Muscle layer of colon (tissue), 2 donors: ENCODE data around the gene VILL.
A peak's percentile ranks its signal among the peaks of the same experiment; 100 is the strongest.

Experiments
- H3K27ac ChIP-seq: one replicate; pipeline ENCODE4 v1.7.0; 2013; ENCODE audit warnings: low read depth, mild to moderate bottlenecking, low read length, moderate library complexity
- H3K27me3 ChIP-seq, 2 donors: one replicate each; pipeline ENCODE4 v1.7.0; 2013; ENCODE audit warnings: low read length in 2 of 2, mild to moderate bottlenecking in 2 of 2; ENCODE audit not compliant: insufficient read depth in 2 of 2, control insufficient read depth in 1 of 2
- H3K36me3 ChIP-seq: one replicate; pipeline ENCODE4 v1.7.0; 2013; ENCODE audit warnings: mild to moderate bottlenecking, low read length; ENCODE audit not compliant: insufficient read depth
- H3K4me1 ChIP-seq: one replicate; pipeline ENCODE4 v1.7.0; 2013; ENCODE audit warnings: mild to moderate bottlenecking, low read length; ENCODE audit not compliant: insufficient read depth
- H3K4me3 ChIP-seq, 2 donors: one replicate each; pipeline ENCODE4 v1.7.0; 2013; ENCODE audit warnings: low read length in 2 of 2, low read depth in 1 of 2, mild to moderate bottlenecking in 1 of 2, moderate library complexity in 1 of 2
- H3K9ac ChIP-seq: one replicate; pipeline ENCODE4 v1.7.0; 2013; ENCODE audit warnings: low read length
- H3K9me3 ChIP-seq: one replicate; pipeline ENCODE4 v1.7.0; 2013; ENCODE audit warnings: mild to moderate bottlenecking, low read length
- donor health status: abdominal sarcoma.
- donor health status: Adenocarcinoma of cecum.

VILL gene

GRCh38 chr3:37989821-37990480, 635 bp upstream of the VILL start:
- H3K4me3 ChIP-seq = no peak overlapping the region
- H3K27ac ChIP-seq = no peak overlapping the region
- H3K36me3 ChIP-seq = peaks cover 3% of the 10 kb centered on the region
- H3K27me3 ChIP-seq = no peaks in the 10 kb centered on the region
- H3K9ac ChIP-seq = no peak overlapping the region
- H3K9me3 ChIP-seq = no peaks in the 10 kb centered on the region
- peaks cover 7% of the 10 kb centered on the region for H3K4me1 ChIP-seq

DNA sequence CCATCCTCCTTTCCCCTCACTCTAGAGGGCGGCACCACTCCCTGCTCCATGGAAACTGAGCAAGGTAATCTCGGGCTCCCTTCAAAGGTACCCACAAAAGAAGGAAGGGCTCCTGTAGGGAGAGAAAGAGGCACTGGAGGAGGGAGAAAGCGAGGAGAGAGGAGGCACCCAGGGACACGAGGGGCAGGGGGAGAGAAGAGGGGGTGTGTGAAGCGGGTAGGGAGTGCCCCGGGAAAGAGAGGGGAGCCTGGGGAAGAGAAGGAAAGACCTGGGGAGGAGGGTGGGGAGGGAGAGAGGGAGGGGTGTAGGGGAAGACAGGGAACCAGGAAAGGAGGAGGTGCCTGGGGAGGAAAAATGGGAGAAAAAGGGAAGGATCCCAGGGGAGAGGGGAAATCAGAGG, 523 bp downstream of the VILL start:
- Histone ChIP-seq H3K27ac (no peak overlapping the region), H3K9ac (no peak overlapping the region), H3K4me3 (no peak overlapping the region), H3K36me3 (no peaks in the 10 kb centered on the region), H3K4me1 (peaks cover 7% of the 10 kb centered on the region), H3K9me3 (no peaks in the 10 kb centered on the region), H3K27me3 (no peaks in the 10 kb centered on the region)

DNA sequence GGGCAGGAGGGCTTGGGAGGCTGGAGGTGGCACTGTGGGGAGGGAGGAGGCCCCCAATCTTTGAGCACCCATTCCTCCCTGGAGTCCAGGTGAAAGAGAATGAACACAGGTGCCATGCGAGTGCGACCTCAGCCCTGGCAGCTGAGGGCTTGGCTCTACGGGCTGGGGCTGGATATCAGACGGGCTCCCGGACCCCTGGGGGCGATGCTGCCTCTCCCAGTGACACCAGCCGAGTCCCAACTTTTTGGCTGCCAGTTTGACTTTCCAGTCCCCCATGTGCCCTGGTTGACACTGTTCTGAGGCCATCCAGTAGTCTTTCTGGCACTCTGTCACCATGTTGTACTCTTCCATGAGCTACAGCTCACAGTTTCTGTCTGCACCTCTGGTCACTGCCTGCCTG, 1.2 kb downstream of the VILL start:
- peaks cover 7% of the 10 kb centered on the region for H3K4me1 ChIP-seq
- H3K27ac ChIP-seq = no peak overlapping the region
- H3K36me3 ChIP-seq = no peaks in the 10 kb centered on the region
- H3K9ac ChIP-seq = no peak overlapping the region
- no peaks in the 10 kb centered on the region for H3K27me3 ChIP-seq
- no peak overlapping the region for H3K4me3 ChIP-seq
- H3K9me3 ChIP-seq = no peaks in the 10 kb centered on the region

GRCh38 chr3:37992271-37993066, 1.9 kb downstream of the VILL start:
- H3K9ac ChIP-seq = no peak overlapping the region

GRCh38 chr3:37993067-37993455, 2.5 kb downstream of the VILL start:
- H3K9ac ChIP-seq = no peak overlapping the region
- H3K27me3 ChIP-seq = no peaks in the 10 kb centered on the region
- H3K4me1 ChIP-seq = peaks cover 10% of the 10 kb centered on the region
- peak overlapping the region in 1 of 2 donors; percentile 85 for H3K4me3 ChIP-seq
- H3K9me3 ChIP-seq = no peaks in the 10 kb centered on the region
- no peak overlapping the region for H3K27ac ChIP-seq
- no peaks in the 10 kb centered on the region for H3K36me3 ChIP-seq

More at GRCh38 chr3:37992271-37993066, 1.9 kb downstream of the VILL start:
- Histone ChIP-seq H3K27me3 (no peaks in the 10 kb centered on the region), H3K27ac (no peak overlapping the region), H3K4me1 (peaks cover 7% of the 10 kb centered on the region), H3K4me3 (no peak overlapping the region), H3K9me3 (no peaks in the 10 kb centered on the region), H3K36me3 (no peaks in the 10 kb centered on the region)

DNA sequence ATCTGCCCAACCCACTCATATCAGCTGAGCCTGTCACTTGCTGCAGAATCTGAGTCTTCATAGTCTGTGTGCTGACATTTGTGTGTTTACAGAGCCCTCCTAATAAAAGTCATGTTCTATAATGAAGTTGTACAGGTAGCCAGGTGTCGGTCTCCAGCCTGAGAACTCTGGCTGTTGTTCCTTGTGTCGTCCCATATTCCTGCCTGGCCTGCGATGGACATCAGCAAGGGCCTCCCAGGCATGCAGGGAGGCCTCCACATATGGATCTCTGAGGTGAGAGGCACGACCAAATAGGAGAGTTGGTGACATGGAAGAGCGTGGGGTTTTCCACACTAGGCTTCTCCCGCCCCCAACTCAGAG, 2.9 kb downstream of the VILL start:
- H3K4me3 ChIP-seq = peak overlapping the region; percentile 62 to 85
- peaks cover 14% of the 10 kb centered on the region for H3K4me1 ChIP-seq
- no peaks in the 10 kb centered on the region for H3K36me3 ChIP-seq
- no peaks in the 10 kb centered on the region for H3K27me3 ChIP-seq
- H3K9me3 ChIP-seq = no peaks in the 10 kb centered on the region
- peak overlapping the region; percentile 40 for H3K9ac ChIP-seq
- H3K27ac ChIP-seq = peak overlapping the region; percentile 79

DNA sequence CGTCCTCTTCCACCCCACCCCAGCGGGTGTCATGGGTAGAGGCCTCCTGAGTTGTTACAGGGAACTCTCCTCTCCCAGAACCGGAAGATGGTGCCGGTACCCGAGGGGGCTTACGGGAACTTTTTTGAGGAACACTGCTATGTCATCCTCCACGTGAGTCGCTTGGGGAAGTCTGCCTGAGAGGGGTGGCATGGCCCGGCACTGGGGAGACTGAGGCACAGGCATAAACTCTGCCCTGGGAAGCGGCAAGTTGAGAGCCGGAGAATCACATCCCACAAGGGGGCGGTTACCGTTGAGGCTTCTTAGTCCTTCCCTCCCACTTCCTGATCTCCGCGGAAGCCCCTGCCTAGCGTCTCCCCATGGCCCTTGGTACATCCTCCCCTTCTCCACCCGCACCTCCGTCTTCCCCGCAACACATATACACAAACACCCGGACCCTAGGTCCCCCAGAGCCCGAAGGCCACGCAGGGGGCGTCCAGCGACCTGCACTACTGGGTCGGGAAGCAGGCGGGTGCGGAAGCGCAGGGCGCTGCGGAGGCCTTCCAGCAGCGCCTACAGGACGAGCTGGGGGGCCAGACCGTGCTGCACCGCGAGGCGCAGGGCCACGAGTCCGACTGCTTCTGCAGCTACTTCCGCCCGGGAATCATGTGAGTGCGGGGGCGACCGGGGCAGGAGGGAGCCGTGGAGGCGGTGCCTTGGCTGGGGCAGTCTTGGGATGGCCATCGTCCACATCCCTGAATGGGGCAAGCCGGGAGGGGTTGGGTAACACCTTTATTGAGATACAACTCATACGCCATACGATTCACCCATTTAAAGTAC, 3.4 kb downstream of the VILL start:
- Histone ChIP-seq H3K4me1 (peaks cover 16% of the 10 kb centered on the region), H3K9ac (peak overlapping the region; percentile 40), H3K9me3 (no peaks in the 10 kb centered on the region), H3K36me3 (no peaks in the 10 kb centered on the region), H3K27me3 (no peaks in the 10 kb centered on the region), H3K27ac (peak overlapping the region; percentile 79), H3K4me3 (peak overlapping the region; percentile 62 to 85)

DNA sequence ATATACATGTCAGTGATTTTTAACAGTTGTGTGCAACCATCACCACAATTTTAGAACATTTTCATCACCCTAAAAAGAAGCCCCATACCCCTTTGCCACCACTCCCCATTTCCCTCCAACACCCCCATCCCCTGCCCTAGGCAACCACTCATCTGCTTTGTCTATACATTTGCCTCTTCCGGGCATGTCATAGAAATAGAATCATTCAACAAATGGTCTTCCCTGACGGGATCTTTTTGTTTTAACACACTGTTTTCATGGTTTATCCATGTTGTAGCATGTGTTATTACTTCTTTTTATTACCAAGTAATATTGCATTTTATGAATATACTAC, 4.0 kb downstream of the VILL start:
- Histone ChIP-seq H3K36me3 (no peaks in the 10 kb centered on the region), H3K4me3 (peak overlapping the region; percentile 62 to 85), H3K9ac (no peak overlapping the region), H3K4me1 (peaks cover 16% of the 10 kb centered on the region), H3K27me3 (no peaks in the 10 kb centered on the region), H3K27ac (peak overlapping the region; percentile 79), H3K9me3 (no peaks in the 10 kb centered on the region)

DNA sequence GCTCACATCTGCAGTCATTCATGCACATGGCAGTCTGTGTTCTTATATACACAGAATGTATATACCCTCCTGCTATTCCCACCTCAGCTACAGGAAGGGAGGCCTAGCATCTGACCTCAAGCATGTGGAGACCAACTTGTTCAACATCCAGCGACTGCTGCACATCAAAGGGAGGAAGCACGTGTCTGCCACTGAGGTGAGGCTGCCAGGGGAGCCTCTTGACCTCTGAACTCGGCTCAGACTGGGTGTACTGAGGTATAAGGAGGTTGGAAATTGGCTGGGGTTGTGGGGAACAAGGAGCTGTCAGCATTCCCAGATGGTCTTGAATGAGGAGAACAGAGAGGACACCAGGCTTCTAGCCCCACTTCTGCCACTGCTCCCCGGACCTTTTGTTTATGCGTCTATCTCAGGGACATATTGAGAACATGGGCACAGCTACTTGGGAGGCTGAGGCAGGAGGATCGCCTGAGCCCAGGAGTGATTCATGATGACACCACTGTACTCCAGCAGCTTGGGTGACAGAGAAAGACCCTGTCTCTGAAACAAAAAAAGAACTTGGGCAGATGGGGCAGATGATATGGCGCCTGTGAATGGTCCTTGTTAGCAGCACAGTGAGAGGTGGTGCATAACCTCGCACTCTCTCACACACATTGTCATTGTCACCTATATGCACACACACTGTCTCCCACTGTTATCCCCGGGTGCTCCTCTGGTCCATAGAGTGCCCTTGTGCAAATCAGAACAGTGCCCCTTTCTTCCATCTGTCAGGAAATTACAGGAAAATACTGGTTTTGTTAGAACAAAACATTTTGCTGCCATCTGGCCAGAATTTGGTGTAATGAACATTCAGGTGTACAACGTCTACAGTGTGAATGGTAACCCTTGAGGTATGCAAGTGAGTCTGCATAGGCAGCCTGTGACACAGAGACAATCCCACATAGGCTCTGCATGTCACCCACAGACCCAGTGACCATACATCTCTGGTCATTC, 5.4 kb downstream of the VILL start:
- Histone ChIP-seq H3K27me3 (no peaks in the 10 kb centered on the region), H3K9me3 (no peaks in the 10 kb centered on the region), H3K9ac (no peak overlapping the region), H3K4me3 (no peak overlapping the region), H3K4me1 (peaks cover 16% of the 10 kb centered on the region), H3K27ac (no peak overlapping the region), H3K36me3 (no peaks in the 10 kb centered on the region)

GRCh38 chr3:37996785-37997301, 6.3 kb downstream of the VILL start:
- Histone ChIP-seq H3K9ac (no peak overlapping the region), H3K4me3 (no peak overlapping the region), H3K36me3 (peaks cover 3% of the 10 kb centered on the region), H3K27ac (no peak overlapping the region), H3K4me1 (peaks cover 16% of the 10 kb centered on the region), H3K27me3 (no peaks in the 10 kb centered on the region), H3K9me3 (no peaks in the 10 kb centered on the region)
